Measurements from ENCODE around the gene PALLD.

The PALLD gene

DNA sequence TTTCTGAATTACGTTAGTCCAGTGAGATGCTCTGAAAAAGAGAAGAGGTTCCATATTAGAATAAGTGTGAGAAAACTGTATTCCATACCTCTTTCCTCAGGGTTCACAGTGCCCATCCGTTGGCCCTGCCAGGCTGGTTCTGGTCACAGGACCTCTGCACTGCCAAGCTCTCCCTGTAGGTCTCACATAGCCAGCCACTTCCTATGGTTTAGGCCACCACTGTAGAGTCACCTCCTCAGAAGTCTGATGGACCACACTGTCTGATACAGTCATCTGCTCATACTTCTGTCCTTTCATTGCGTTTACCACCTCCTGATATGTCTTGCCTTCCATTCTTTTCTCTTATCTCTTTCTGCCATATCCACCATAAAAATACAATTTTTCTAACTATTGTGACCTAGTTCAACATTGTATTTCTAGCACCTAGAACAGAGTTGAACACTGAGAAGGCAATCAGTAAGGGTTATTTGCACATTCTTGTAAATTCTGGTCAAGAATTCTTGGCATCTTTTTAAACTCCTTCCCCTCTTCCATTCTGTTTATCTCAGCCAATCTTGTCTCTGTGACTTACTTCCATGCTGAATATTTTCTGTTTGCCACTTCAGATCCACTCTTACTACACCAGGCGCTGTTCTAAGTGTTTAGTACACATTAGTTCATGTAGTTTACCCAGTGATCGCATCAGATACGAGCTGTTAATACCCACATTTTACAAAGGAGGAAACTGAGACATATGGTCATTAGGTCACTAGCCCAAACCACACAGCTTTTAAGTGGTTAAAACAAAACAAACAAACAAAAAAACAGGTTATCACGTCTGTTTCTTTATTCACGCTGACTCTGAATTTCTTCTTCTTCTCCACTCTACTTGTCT, 387.6 kb downstream of the PALLD start:
- DNase-seq = no peak

DNA sequence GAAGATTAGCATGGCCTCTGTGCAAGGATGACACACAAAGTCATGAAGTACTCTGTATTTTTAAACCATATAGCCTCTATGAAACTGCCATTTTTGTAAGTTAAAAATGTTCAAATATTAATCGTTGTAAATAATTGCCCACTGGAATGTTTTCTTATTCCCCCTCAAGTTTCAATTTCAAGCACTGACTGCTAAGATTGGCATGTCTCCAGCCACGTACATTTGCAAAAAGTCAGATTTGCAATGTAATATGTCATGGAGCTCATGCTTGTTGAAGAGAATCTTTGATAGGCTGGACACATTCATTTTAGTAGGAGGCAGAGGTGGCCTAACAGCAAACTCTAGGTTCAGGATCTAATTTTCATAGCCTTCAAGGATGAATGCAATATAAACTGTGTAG, 388.5 kb downstream of the PALLD start:
- DNase-seq = no peak

DNA sequence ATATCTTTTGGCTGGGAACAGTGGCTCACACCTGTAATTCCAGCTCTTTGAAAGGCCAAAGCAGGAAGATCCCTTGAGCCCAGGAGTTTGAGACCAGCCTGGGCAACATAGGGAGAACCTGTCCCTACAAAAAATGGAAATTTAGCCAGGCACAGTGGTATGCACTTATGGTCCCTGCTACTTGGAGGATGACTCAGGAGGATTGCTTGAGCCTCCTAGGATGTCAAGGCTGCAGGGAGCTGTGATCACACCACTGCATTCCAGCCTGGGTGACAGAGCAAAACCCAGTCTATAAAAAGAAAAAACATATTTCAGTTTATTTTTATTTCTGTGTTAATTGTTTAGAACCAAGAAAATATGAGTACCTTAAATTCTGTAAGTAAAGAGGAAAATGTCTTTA, 389.5 kb downstream of the PALLD start:
- DNase-seq = no peak

DNA sequence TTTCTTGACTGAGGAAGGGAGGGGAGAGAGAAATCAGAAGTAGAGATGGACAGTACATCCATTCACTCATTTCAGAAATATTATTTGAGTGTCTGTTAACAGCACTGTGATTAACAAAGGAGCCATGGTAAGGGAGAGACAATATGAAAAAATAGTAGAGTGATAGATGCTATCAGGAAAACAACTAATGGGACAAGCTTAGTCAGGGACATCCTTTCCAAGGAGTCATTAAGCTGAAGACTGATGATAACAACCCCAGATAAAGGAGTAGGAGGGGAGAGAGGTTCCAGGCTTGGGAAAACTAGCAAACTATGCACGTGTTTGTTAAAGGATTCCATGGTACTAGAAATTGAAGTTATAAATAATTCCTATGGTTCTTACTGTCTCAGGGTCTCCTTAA, 391.0 kb downstream of the PALLD start:
- DNase-seq = no peak

DNA sequence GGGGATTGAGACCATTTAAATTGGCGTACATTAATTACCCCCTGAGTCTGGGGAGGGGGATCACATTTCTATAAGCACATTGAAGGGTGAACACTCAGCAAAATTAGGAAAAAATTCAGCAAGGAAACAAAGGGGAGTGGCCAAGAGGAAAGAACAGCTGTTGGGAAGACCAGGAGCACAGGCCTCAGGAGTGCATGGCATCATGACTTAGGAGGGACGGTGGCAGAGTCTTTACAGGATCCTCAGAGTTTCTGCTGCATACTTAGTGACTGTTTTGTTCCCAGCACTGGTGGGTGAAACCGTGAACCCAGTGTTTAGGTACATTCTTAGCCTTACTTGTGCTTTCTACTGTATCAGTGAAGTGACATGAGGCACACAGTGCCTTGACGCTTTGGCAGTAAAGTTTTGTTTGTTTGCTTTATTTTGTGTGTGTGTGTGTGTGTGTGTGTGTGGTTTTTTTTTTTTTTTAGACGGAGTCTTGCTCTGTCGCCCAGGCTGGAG, 391.9 kb downstream of the PALLD start:
- no peak for DNase-seq

GRCh38 chr4:168891086-168891485, 394.2 kb downstream of the PALLD start:
- DNase-seq = no peak

- no peak for DNase-seq
These were observed 394.8 kb downstream of the PALLD start for GRCh38 chr4:168891688-168892087.

DNA sequence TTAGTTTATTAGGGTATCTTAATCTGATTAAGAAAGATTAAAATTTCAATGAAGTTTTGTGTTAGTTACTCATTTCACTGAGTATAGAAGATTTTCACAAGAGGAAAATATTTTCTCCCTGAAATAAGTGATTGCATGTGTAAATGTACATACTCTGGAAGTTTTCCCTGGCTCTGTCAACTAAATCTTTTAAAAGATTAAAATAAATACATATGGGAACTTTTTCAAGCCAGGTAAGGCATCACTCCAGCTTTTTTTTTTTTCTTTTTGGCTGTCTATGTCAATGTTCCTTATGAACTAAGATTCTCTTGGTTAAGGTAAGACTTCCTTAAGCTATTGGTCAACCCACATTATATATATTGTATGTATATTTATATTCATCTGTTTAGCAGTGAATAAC, 395.6 kb downstream of the PALLD start:
- DNase-seq = no peak

- no peak for DNase-seq
These were observed 396.4 kb downstream of the PALLD start for GRCh38 chr4:168893205-168893604.

- DNase-seq = no peak
These were observed 397.0 kb downstream of the PALLD start for GRCh38 chr4:168893807-168894206.

- DNase-seq = no peak
These were observed 403.2 kb downstream of the PALLD start for GRCh38 chr4:168900080-168900479.

- no peak for DNase-seq
These were observed 410.4 kb downstream of the PALLD start for GRCh38 chr4:168907119-168907698.

GRCh38 chr4:168908093-168908492, 411.2 kb downstream of the PALLD start:
- DNase-seq = no peak

DNA sequence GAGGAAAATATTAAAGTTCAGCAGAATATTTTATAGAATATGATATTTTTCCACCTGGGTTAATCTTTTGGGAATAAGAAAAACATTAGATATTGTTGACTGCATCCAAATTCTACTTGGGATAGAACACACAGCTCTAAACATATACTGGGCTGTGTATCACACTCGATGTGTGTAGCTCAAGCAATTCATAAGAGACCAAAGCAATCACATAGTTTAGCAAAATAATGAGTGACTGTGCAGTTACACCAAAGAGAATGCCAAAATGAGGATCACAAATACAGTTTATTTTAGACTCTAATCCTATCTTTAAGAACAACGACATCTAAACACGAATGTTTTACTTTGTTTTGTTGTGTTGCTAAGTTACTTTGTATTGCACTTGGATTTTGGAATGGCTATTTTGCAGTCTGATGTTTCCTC, 412.0 kb downstream of the PALLD start:
- no peak for DNase-seq

- DNase-seq = no peak
These were observed 417.2 kb downstream of the PALLD start for GRCh38 chr4:168914095-168914494.

GRCh38 chr4:168917138-168917779, 420.4 kb downstream of the PALLD start:
- no peak for DNase-seq

DNA sequence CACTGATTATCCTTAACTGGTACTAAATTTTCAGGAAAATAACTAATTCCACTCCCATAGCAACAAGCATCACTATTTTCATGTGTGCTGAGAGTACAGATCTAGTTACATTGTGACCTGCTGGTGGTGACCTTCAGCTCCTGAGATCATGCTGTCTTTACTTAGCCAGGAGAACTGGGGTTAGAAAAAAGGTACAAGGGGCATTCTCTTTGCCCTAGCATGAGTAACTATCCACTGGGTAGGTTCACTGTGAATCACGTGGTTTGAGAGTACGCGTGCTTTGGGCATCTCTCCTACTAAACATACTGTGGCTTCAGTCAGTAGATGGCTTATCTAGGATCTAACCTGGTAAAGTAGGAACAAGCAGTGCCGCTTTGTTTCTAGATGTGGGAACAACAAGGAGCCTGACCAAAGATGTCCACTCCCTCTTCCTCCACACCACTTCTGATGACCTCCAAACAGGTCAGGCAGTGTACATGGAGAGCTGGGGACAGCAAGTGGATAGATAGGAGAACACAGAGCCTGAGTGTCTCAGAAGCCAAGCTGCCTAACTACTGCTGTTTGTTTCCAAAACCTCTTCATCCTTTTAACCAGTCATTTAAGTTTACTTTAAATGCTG, 423.0 kb downstream of the PALLD start:
- no peak for DNase-seq

GRCh38 chr4:168920441-168921065, 423.7 kb downstream of the PALLD start:
- no peak for DNase-seq

DNA sequence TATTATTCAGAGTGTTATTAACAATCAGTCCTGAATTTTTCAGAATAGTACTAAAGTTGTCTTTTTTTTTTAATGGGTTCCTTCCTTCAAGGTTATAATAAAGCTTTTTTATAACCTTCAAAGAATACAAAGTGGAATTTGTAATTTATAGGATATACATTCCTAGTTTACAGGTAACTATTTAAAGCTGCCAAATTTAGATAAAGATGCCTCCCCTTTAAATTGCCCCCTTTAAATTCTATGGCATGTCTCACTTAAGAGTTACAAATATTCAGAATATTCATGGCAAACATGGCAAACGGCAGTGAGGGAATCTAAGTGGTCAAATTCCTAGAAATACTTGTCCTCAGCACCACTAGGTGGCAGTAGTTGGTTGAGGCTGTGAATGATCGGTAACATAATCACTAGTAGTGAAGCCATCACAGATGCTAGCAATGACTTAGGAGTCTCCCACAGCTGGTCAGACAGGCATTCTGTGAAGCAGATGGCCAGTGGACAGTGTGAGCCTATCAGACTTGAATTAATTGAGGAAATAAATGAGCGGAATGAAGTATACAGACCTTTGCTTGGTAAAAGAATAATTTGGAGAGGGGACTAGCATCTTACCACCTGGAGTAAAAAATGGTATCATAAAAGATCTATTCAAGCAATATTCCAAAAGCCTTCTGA, 426.8 kb downstream of the PALLD start:
- DNase-seq = peak; percentile 14

DNA sequence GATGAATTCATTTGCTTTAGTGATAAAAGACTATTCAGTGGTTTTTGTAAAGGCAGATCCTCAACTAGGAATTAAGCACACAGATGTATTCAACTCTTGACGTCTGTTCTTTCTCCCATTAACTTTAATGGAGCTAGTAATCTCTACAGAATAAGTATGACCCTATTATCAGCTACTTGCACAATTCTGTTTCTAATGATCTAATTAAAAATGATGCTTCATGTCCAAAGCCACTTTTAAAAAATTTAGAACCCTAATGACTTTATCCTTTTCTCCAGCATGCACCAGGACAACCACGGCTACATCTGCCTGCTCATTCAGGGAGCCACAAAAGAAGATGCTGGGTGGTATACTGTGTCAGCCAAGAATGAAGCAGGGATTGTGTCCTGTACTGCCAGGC, 427.8 kb downstream of the PALLD start:
- DNase-seq = no peak

DNA sequence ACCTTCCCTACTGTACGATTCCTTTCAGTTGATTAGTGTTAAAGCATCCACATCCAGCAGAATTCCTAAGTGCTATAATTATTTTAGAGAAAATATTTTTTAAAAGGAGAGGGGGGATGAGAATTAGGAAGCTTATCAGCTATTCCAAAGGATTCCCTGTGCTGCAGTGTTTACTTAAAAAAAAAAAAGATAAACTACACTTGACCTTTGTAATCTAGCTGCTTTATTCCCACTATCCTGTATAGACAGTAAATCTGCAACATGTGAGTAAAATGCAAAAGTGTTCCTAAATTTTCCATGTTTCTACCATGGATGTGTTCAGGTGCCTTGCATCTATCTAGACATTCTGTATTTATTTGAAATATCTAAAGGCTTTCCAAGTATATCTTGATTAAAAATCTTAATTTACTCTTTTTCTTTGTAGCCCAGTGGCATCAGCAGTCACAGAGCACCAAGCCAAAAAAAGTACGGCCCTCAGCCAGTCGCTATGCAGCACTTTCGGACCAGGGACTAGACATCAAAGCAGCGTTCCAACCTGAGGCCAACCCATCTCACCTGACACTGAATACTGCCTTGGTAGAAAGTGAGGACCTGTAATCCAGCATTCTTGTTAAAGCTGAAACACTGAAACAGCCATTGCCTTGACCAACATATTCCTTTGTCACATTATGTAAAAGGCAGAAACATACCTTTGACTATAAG, 429.1 kb downstream of the PALLD start:
- DNase-seq = no peak

- no peak for DNase-seq
These were observed 431.5 kb downstream of the PALLD start for GRCh38 chr4:168928346-168928745.

Measured in stimulated activated CD4-positive, alpha-beta T cell treated with anti-CD3 and anti-CD28 coated beads, Interleukin-1b, Interleukin-23, amount 100 ng/mL, for 48 hours (primary cell).